Measurements from ENCODE around the gene NEDD4L. TPM values are rescaled to one million over a fixed set of nuclear protein-coding genes. Genes with fewer than 3 reads are reported as not detected.
"Not testable (repeated sequence)": the region's sequence is repeated elsewhere in the genome, so short reads cannot be mapped to it uniquely, and the experiment has no call there.

NEDD4L gene
- total RNA-seq, 1 experiment from 2014 or later: 57.4 TPM

- Histone ChIP-seq H3K4me1 (replicated peaks; ENCODE audit: insufficient read depth) (peaks cover under 1% of the 10 kb centered on the region; the same call in 1 of the 2 replicates), H3F3A (ENCODE audit: insufficient read depth, low read depth) (no peaks in the 10 kb centered on the region), H3K9me2 (ENCODE audit: insufficient read depth) (no peaks in the 10 kb centered on the region), H3K36me3 (ENCODE audit: low read depth) (0 out of 2 replicates have a peak, but pooled peaks cover 7% of the 10 kb centered on the region), H3K9me3 (ENCODE audit: insufficient read depth, low read depth) (no peaks in the 10 kb centered on the region), H3K79me2 (ENCODE audit: low read depth) (peaks cover 85% of the 10 kb centered on the region), H3K4me3 (no peak overlapping the region), H4K20me1 (ENCODE audit: insufficient read depth) (peaks cover 8% of the 10 kb centered on the region), H2AFZ (no peak overlapping the region), H3K27ac (no peak overlapping the region), H3K4me2 (no peak overlapping the region), H3K27me3 (ENCODE audit: insufficient read depth, low read depth) (no peaks in the 10 kb centered on the region)
- CTCF ChIA-PET: interaction anchor here (0.5 to 0.6 kb wide), 2 partner anchors 110 to 780 kb away, joined by 3 to 4 read pairs; no protein-coding TSS in a partner anchor
- intact Hi-C loops (cut with micrococcal nuclease; ENCODE audit: unreplicated experiment): no loop called here
- no peak for DNase-seq
- POLR2A ChIA-PET (ENCODE audit: unreplicated experiment): no interaction called here
- TF ChIP-seq, protein P1, sequence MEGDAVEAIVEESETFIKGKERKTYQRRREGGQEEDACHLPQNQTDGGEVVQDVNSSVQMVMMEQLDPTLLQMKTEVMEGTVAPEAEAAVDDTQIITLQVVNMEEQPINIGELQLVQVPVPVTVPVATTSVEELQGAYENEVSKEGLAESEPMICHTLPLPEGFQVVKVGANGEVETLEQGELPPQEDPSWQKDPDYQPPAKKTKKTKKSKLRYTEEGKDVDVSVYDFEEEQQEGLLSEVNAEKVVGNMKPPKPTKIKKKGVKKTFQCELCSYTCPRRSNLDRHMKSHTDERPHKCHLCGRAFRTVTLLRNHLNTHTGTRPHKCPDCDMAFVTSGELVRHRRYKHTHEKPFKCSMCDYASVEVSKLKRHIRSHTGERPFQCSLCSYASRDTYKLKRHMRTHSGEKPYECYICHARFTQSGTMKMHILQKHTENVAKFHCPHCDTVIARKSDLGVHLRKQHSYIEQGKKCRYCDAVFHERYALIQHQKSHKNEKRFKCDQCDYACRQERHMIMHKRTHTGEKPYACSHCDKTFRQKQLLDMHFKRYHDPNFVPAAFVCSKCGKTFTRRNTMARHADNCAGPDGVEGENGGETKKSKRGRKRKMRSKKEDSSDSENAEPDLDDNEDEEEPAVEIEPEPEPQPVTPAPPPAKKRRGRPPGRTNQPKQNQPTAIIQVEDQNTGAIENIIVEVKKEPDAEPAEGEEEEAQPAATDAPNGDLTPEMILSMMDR (conservative IDR thresholded peaks at IDR 0.05): no peak
- TF ChIP-seq EZH2 (IDR thresholded peaks at IDR 0.05; ENCODE audit: low read depth): no peak
- BruUV-seq (replicated peaks): no TSS peak
Measured at GRCh38 chr18:58276789-58277739, 233.0 kb downstream of the NEDD4L start.

DNA sequence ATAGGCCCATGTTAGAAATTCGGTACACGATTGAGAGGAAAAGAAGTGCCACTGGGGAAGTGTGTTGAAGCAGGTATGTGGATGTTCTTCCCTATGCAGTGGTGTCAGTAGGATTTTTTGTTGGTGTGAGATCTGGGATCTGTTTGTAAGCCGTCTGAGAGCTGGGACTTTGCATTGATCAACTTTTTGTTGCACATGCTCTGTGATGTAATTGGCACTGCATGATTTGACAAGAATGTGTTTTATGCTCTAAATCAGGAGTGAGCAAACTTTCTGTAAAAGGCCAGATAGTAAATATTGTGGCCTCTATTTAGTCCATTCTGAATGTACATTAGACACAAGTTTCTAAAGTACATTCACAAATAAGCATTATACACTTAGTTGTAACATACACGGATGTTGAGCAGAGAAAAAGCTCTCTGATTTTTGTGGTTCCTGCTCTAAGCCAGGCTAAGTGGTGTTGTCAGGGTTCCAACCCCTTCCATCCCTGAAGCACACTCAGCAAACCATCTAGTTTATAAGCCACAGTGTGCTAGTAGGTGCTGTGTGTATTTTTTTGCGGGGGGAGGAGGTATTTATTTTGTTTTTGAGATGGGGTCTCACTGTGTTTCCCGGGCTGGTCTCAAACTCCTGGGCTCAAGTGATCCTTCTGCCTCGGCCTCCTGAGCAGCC is 235.6 kb downstream of the NEDD4L start:
- H3K4me1 ChIP-seq (replicated peaks; ENCODE audit: insufficient read depth): peaks cover 7% of the 10 kb centered on the region; the same call in 1 of the 2 replicates
- DNase-seq: no peak
- intact Hi-C loops (cut with micrococcal nuclease; ENCODE audit: unreplicated experiment): no loop called here
- CTCF ChIA-PET: no interaction called here
- TF ChIP-seq EZH2 (IDR thresholded peaks at IDR 0.05; ENCODE audit: low read depth): no peak
- TF ChIP-seq, protein P1 (conservative IDR thresholded peaks at IDR 0.05): no peak
- H3K9me3 ChIP-seq (ENCODE audit: insufficient read depth, low read depth): no peaks in the 10 kb centered on the region
- H3K4me3 ChIP-seq: no peak overlapping the region
- no peaks in the 10 kb centered on the region for H3K36me3 ChIP-seq (ENCODE audit: low read depth)
- H3K27me3 ChIP-seq (ENCODE audit: insufficient read depth, low read depth): no peaks in the 10 kb centered on the region
- no peaks in the 10 kb centered on the region for H3K9me2 ChIP-seq (ENCODE audit: insufficient read depth)
- H3K4me2 ChIP-seq: no peak overlapping the region
- no peak overlapping the region for H2AFZ ChIP-seq
- no TSS peak for BruUV-seq (replicated peaks)
- peaks cover 4% of the 10 kb centered on the region; the same call in 1 of the 2 replicates for H3F3A ChIP-seq (ENCODE audit: insufficient read depth, low read depth)
- H3K79me2 ChIP-seq (ENCODE audit: low read depth): peaks cover 83% of the 10 kb centered on the region
- peaks cover 16% of the 10 kb centered on the region for H4K20me1 ChIP-seq (ENCODE audit: insufficient read depth)
- no peak overlapping the region for H3K27ac ChIP-seq
- POLR2A ChIA-PET (ENCODE audit: unreplicated experiment): no interaction called here

- H3K27me3 ChIP-seq (ENCODE audit: insufficient read depth, low read depth): no peaks in the 10 kb centered on the region
- H3K9me3 ChIP-seq (ENCODE audit: insufficient read depth, low read depth): no peaks in the 10 kb centered on the region
- peaks cover 16% of the 10 kb centered on the region for H4K20me1 ChIP-seq (ENCODE audit: insufficient read depth)
- H2AFZ ChIP-seq: no peak overlapping the region
- CTCF ChIA-PET: no interaction called here
- BruUV-seq (replicated peaks): no TSS peak
- peaks cover 13% of the 10 kb centered on the region for H3K4me1 ChIP-seq (replicated peaks; ENCODE audit: insufficient read depth)
- intact Hi-C loops (cut with micrococcal nuclease; ENCODE audit: unreplicated experiment): no loop called here
- no peak for TF ChIP-seq EZH2 (IDR thresholded peaks at IDR 0.05; ENCODE audit: low read depth)
- TF ChIP-seq, protein P1 (conservative IDR thresholded peaks at IDR 0.05): no peak
- DNase-seq: no peak
- H3K9me2 ChIP-seq (ENCODE audit: insufficient read depth): no peaks in the 10 kb centered on the region
- H3K4me2 ChIP-seq: no peak overlapping the region
- peaks cover 83% of the 10 kb centered on the region for H3K79me2 ChIP-seq (ENCODE audit: low read depth)
- no peak overlapping the region for H3K4me3 ChIP-seq
- POLR2A ChIA-PET (ENCODE audit: unreplicated experiment): no interaction called here
- no peaks in the 10 kb centered on the region for H3K36me3 ChIP-seq (ENCODE audit: low read depth)
- H3F3A ChIP-seq (ENCODE audit: insufficient read depth, low read depth): peaks cover 8% of the 10 kb centered on the region; the same call in 1 of the 2 replicates
- no peak overlapping the region for H3K27ac ChIP-seq
Measured at GRCh38 chr18:58280191-58280590, 236.2 kb downstream of the NEDD4L start.

DNA sequence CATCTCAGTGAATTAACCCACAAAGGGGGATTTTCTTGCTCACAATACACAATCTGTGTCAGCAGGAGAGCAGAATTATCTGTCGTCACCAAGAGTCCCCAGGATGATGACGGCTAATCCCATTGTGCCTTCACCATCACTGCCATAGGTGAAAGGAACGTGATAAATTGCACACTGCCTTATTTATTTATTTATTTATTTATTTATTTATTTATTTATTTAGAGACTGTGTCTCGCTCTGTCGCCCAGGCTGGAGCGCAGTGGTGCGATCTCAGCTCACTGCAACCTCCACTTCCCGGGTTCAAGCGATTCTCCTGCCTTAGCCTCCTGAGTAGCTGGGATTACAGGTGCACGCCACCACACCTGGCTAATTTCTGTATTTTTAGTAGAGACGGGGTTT is 238.8 kb downstream of the NEDD4L start:
- CTCF ChIA-PET; H3K27ac ChIP-seq; H2AFZ ChIP-seq; H3K36me3 ChIP-seq (ENCODE audit: low read depth); intact Hi-C loops (cut with micrococcal nuclease; ENCODE audit: unreplicated experiment); H3K27me3 ChIP-seq (ENCODE audit: insufficient read depth, low read depth); DNase-seq; H3K4me3 ChIP-seq; POLR2A ChIA-PET (ENCODE audit: unreplicated experiment); H3K9me3 ChIP-seq (ENCODE audit: insufficient read depth, low read depth); H3K9me2 ChIP-seq (ENCODE audit: insufficient read depth); BruUV-seq (replicated peaks); H3K4me2 ChIP-seq: not testable (repeated sequence)
- H3K4me1 ChIP-seq (replicated peaks; ENCODE audit: insufficient read depth): peaks cover 39% of the 10 kb centered on the region
- H4K20me1 ChIP-seq (ENCODE audit: insufficient read depth): peaks cover 15% of the 10 kb centered on the region
- H3F3A ChIP-seq (ENCODE audit: insufficient read depth, low read depth): peaks cover 22% of the 10 kb centered on the region; the same call in 1 of the 2 replicates
- peaks cover 91% of the 10 kb centered on the region for H3K79me2 ChIP-seq (ENCODE audit: low read depth)

Measured in PC-9 (cell line).